CD14-positive monocyte (primary cell): ENCODE results near the gene PMF1. TPM values are rescaled to one million over a fixed set of nuclear protein-coding genes. Genes with fewer than 3 reads are reported as not detected.
A peak's percentile ranks its signal among the peaks of the same experiment; 100 is the strongest.

Experiments
- DNase-seq, 3 donors: peaks; one replicate each; pipeline ENCODE4 v3.0.0-alpha.2; 2011 to 2022
- H2AFZ ChIP-seq: 2 replicates; pipeline ENCODE4 v1.6.0; 2012; ENCODE audit warnings: mild to moderate bottlenecking, low read depth, low read length, inconsistent platforms; ENCODE audit not compliant: insufficient read depth, poor library complexity, severe bottlenecking
- H3K27ac ChIP-seq, 2 donors: 1 replicate in 1 of 2; 2 replicates in 1 of 2; pipeline ENCODE4 v1.5.1; 2012 to 2013; ENCODE audit warnings: low read length in 2 of 2, control low read depth in 1 of 2, inconsistent platforms in 1 of 2, low read depth in 1 of 2, mild to moderate bottlenecking in 1 of 2
- H3K27me3 ChIP-seq, 2 donors: one replicate each; pipeline versions ENCODE4 v1.6.0 to v1.6.1; 2011 to 2013; ENCODE audit warnings: low read length in 2 of 2; ENCODE audit not compliant: control insufficient read depth in 2 of 2, insufficient read depth in 2 of 2
- H3K36me3 ChIP-seq, 2 donors: replicated peaks in 1 of 2; 1 replicate in 1 of 2; 2 replicates in 1 of 2; pipeline versions ENCODE4 v1.5.1 to v1.6.1; 2012 to 2013; ENCODE audit warnings: low read length in 2 of 2, control low read depth in 1 of 2, inconsistent platforms in 1 of 2, mild to moderate bottlenecking in 1 of 2; ENCODE audit not compliant: insufficient read depth in 2 of 2, control insufficient read depth in 1 of 2
- H3K4me1 ChIP-seq, 2 donors: 1 replicate in 1 of 2; 2 replicates in 1 of 2; pipeline versions ENCODE4 v1.5.1 to v1.6.1; 2012 to 2013; ENCODE audit warnings: low read length in 2 of 2, control low read depth in 1 of 2, inconsistent platforms in 1 of 2, mild to moderate bottlenecking in 1 of 2, moderate library complexity in 1 of 2; ENCODE audit not compliant: insufficient read depth in 2 of 2, control insufficient read depth in 1 of 2
- H3K4me2 ChIP-seq: replicated peaks from 2 replicates; pipeline ENCODE3; 2012; ENCODE audit warnings: low read length, moderate library complexity, mild to moderate bottlenecking; ENCODE audit not compliant: poor library complexity, severe bottlenecking; ENCODE audit errors: extremely low read depth
- H3K4me3 ChIP-seq, 3 experiments: fragments of 200-600 bp in 1 of 3; sonication (generic) in 1 of 3; replicated peaks in 1 of 3; 1 replicate in 2 of 3; 2 replicates in 1 of 3; pipeline ENCODE4 v1.5.1; 2011 to 2013; ENCODE audit warnings: low read length in 3 of 3, mild to moderate bottlenecking in 3 of 3, control low read depth in 2 of 3, low read depth in 2 of 3, inconsistent platforms in 1 of 3, moderate library complexity in 1 of 3
- H3K79me2 ChIP-seq: 2 replicates; pipeline ENCODE4 v1.6.0; 2012; ENCODE audit warnings: mild to moderate bottlenecking, control low read depth, inconsistent platforms, low read length, moderate library complexity; ENCODE audit not compliant: insufficient read depth
- H3K9ac ChIP-seq: 2 replicates; pipeline ENCODE4 v1.6.0; 2017; ENCODE audit warnings: low read length, mild to moderate bottlenecking; ENCODE audit not compliant: insufficient read depth, poor library complexity, severe bottlenecking
- H3K9me3 ChIP-seq, 2 donors: replicated peaks in 1 of 2; 1 replicate in 1 of 2; 2 replicates in 1 of 2; pipeline versions ENCODE4 v1.5.1 to v1.6.1; 2012 to 2013; ENCODE audit warnings: low read length in 2 of 2, control low read depth in 1 of 2; ENCODE audit not compliant: control insufficient read depth in 1 of 2, insufficient read depth in 1 of 2
- H4K20me1 ChIP-seq: 2 replicates; pipeline ENCODE4 v1.6.0; 2012; ENCODE audit warnings: mild to moderate bottlenecking, low read length, control low read depth, moderate library complexity; ENCODE audit not compliant: insufficient read depth
- H3K27ac Mint-ChIP-seq, 7 donors: one replicate each; pipeline ENCODE4 v1.8.0; 2020; ENCODE audit warnings: mild to moderate bottlenecking in 7 of 7, mixed read lengths in 7 of 7, moderate library complexity in 6 of 7, inconsistent platforms in 2 of 7
- H3K27me3 Mint-ChIP-seq, 3 donors: one replicate each; pipeline ENCODE4 v1.8.0; 2021 to 2022; ENCODE audit warnings: low read depth in 3 of 3, mild to moderate bottlenecking in 3 of 3, mixed read lengths in 3 of 3, moderate library complexity in 3 of 3, inconsistent platforms in 1 of 3
- H3K36me3 Mint-ChIP-seq, 2 donors: one replicate each; pipeline ENCODE4 v1.8.0; 2020; ENCODE audit warnings: mixed read lengths in 2 of 2, inconsistent platforms in 1 of 2, mild to moderate bottlenecking in 1 of 2
- H3K4me1 Mint-ChIP-seq: one replicate; pipeline ENCODE4 v1.8.0; 2020; ENCODE audit warnings: mild to moderate bottlenecking, mixed read lengths
- H3K4me3 Mint-ChIP-seq, 2 donors: one replicate each; pipeline ENCODE4 v1.8.0; 2020; ENCODE audit warnings: mild to moderate bottlenecking in 2 of 2, mixed read lengths in 2 of 2, moderate library complexity in 1 of 2
- H3K9me3 Mint-ChIP-seq, 7 donors: one replicate each; pipeline ENCODE4 v1.8.0; 2020 to 2022; ENCODE audit warnings: mixed read lengths in 7 of 7, mild to moderate bottlenecking in 6 of 7, moderate library complexity in 6 of 7, inconsistent platforms in 2 of 7
- WGBS: methylation state at CpG from one replicate; pipeline ENCODE4 v1.1.5; 2013; ENCODE audit warnings: missing lambda C conversion rate; ENCODE audit not compliant: insufficient coverage; 5-methylcytosine and 5-hydroxymethylcytosine counted together
- intact Hi-C, 2 donors: fragments of 100-400 bp; cut with micrococcal nuclease; formaldehyde crosslinking; loops; one replicate each; pipeline versions ENCODE4 v1.15.0 to v1.15.1; 2023
- polyA plus RNA-seq, 3 donors: library from polyadenylated mRNA; depleted of rRNA in 1 of 3; unstranded in 2 of 3; stranded (reverse) in 1 of 3; fragments of 300-500 nt in 2 of 3; fragments of >200 nt in 1 of 3; fragmentation: Illumina TruSeq in 2 of 3; gene quantifications; 1 replicate in 2 of 3; 2 replicates in 1 of 3; pipeline ENCODE4 v1.2.3, GENCODE V29; 2012 to 2021
- TF ChIP-seq, protein P1 (sequence below): fragments of 200-600 bp; IDR thresholded peaks from one replicate; pipeline ENCODE4 v1.8.0; 2022; ENCODE audit warnings: antibody characterized with exemption, mild to moderate bottlenecking

The PMF1 gene
- polyA plus RNA-seq, 3 donors = 83.7 to 90.4 (median 86.1) TPM

- Histone ChIP-seq H3K9ac (peak within 1 kb of the TSS; percentile 85), H2AFZ (peak within 1 kb of the TSS; percentile 82), H3K9me3 (no peaks in the 10 kb centered on the region), H3K36me3 (peaks cover 13 to 30% of the 10 kb centered on the region in 2 donors), H3K79me2 (peaks cover 53% of the 10 kb centered on the region), H4K20me1 (peaks cover 31% of the 10 kb centered on the region), H3K27me3 (no peaks in the 10 kb centered on the region), H3K4me3 (peak within 1 kb of the TSS; percentile 63 to 96 (median 94)), H3K27ac (peak within 1 kb of the TSS; percentile 79 to 82), H3K4me1 (peaks cover 55 to 57% of the 10 kb centered on the region in 2 donors), H3K4me2 (peak within 1 kb of the TSS; percentile 90)
- DNase-seq = no peak
- Mint-ChIP-seq H3K27ac (peak within 1 kb of the TSS; percentile 87 to 95 (median 90)), H3K4me3 (peak within 1 kb of the TSS; percentile 90 to 94), H3K27me3 (no peaks in the 10 kb centered on the region), H3K9me3 (no peaks in the 10 kb centered on the region), H3K36me3 (peaks cover 13 to 40% of the 10 kb centered on the region in 2 donors), H3K4me1 (peaks cover 48% of the 10 kb centered on the region)
- intact Hi-C loops = no loop called here
- TF ChIP-seq, protein P1, sequence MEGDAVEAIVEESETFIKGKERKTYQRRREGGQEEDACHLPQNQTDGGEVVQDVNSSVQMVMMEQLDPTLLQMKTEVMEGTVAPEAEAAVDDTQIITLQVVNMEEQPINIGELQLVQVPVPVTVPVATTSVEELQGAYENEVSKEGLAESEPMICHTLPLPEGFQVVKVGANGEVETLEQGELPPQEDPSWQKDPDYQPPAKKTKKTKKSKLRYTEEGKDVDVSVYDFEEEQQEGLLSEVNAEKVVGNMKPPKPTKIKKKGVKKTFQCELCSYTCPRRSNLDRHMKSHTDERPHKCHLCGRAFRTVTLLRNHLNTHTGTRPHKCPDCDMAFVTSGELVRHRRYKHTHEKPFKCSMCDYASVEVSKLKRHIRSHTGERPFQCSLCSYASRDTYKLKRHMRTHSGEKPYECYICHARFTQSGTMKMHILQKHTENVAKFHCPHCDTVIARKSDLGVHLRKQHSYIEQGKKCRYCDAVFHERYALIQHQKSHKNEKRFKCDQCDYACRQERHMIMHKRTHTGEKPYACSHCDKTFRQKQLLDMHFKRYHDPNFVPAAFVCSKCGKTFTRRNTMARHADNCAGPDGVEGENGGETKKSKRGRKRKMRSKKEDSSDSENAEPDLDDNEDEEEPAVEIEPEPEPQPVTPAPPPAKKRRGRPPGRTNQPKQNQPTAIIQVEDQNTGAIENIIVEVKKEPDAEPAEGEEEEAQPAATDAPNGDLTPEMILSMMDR = no peak
- 98% methylated on average over 6 of the region's 7 CpGs for WGBS
Observed at GRCh38 chr1:156284112-156284511, 71.3 kb downstream of the PMF1 start, which contains the start of gene TMEM79. Gene TMEM79 (plus strand): TSS chr1:156284325. CDS start chr1:156285227, 902 bp downstream.

DNA sequence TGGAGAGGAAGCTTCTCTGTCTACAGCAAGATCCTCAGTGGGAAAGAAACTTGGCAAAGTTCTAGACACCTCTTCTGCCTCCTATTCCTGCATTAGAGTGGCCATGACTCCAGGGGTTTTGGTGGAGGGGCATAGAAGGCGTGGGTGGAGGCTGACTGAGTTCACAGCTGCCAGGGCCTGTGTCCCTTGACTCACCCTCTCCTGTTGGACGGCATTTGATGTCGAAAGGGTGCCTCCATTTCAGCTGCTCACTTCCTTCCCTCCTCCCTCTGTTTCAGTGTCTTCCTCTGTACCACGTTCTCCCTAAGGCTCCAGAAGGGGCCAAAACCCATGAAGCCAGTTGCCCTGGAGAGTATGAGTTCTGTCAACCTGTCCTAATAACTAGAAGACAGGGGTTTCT, 72.0 kb downstream of the PMF1 start:
- 17% methylated on average over 2 of the region's 4 CpGs for WGBS
- peaks cover 46% of the 10 kb centered on the region for H3K79me2 ChIP-seq
- peak overlapping the region; percentile 38 for H3K4me2 ChIP-seq
- Mint-ChIP-seq H3K27ac (peak overlapping the region; percentile 14 to 87 (median 80)), H3K9me3 (no peaks in the 10 kb centered on the region), H3K4me3 (peak overlapping the region in 1 of 2 donors; percentile 70), H3K36me3 (peaks cover 16 to 42% of the 10 kb centered on the region in 2 donors), H3K4me1 (peaks cover 48% of the 10 kb centered on the region), H3K27me3 (no peaks in the 10 kb centered on the region)
- peaks cover 48 to 51% of the 10 kb centered on the region in 2 donors for H3K4me1 ChIP-seq
- intact Hi-C loops = no loop called here
- H3K9me3 ChIP-seq = no peaks in the 10 kb centered on the region
- TF ChIP-seq, protein P1 = no peak
- peak in 1 of 3 donors; percentile 70 for DNase-seq
- peak overlapping the region; percentile 39 to 55 for H3K27ac ChIP-seq
- peaks cover 25% of the 10 kb centered on the region for H4K20me1 ChIP-seq
- peaks cover 13 to 28% of the 10 kb centered on the region in 2 donors for H3K36me3 ChIP-seq
- H3K9ac ChIP-seq = no peak overlapping the region
- H2AFZ ChIP-seq = peak overlapping the region; percentile 26
- no peaks in the 10 kb centered on the region for H3K27me3 ChIP-seq
- peak overlapping the region in 1 of 3 experiments; percentile 94 for H3K4me3 ChIP-seq
